Ishikawa (cell line): ENCODE data around the gene ANAPC1.

Source experiments
- CEBPB ChIP-seq: IDR thresholded peaks from 2 replicates; pipeline ENCODE4 v1.6.1; 2012
- CREB1 ChIP-seq: IDR thresholded peaks from 2 replicates; pipeline ENCODE4 v1.6.1; 2012; ENCODE audit warnings: low read depth
- EGR1 ChIP-seq: IDR thresholded peaks from 2 replicates; pipeline ENCODE4 v1.6.1; 2012
- EP300 ChIP-seq: IDR thresholded peaks from 2 replicates; pipeline ENCODE4 v1.6.1; 2012; ENCODE audit warnings: borderline replicate concordance
- FOXM1 ChIP-seq: IDR thresholded peaks from 2 replicates; pipeline ENCODE4 v1.6.1; 2012; ENCODE audit warnings: low read depth, borderline replicate concordance
- NFIC ChIP-seq: IDR thresholded peaks from 2 replicates; pipeline ENCODE4 v1.6.1; 2012
- RAD21 ChIP-seq: IDR thresholded peaks from 2 replicates; pipeline ENCODE4 v1.6.1; 2012; ENCODE audit warnings: low read depth
- REST ChIP-seq: IDR thresholded peaks from 2 replicates; pipeline ENCODE4 v1.6.1; 2012; ENCODE audit warnings: low read depth, mild to moderate bottlenecking
- TAF1 ChIP-seq: IDR thresholded peaks from 2 replicates; pipeline ENCODE4 v1.6.1; 2012; ENCODE audit warnings: low read depth, mild to moderate bottlenecking
- TCF12 ChIP-seq: IDR thresholded peaks from 2 replicates; pipeline ENCODE4 v1.6.1; 2012; ENCODE audit warnings: low read depth
- YY1 ChIP-seq: IDR thresholded peaks from 2 replicates; pipeline ENCODE4 v1.6.1; 2012; ENCODE audit warnings: low read depth
- ZBTB7A ChIP-seq: IDR thresholded peaks from 2 replicates; pipeline ENCODE4 v1.6.1; 2012; ENCODE audit warnings: low read depth
- TF ChIP-seq, protein P1 (sequence below): IDR thresholded peaks from 2 replicates; pipeline ENCODE4 v1.6.1; 2012

ANAPC1 gene

DNA sequence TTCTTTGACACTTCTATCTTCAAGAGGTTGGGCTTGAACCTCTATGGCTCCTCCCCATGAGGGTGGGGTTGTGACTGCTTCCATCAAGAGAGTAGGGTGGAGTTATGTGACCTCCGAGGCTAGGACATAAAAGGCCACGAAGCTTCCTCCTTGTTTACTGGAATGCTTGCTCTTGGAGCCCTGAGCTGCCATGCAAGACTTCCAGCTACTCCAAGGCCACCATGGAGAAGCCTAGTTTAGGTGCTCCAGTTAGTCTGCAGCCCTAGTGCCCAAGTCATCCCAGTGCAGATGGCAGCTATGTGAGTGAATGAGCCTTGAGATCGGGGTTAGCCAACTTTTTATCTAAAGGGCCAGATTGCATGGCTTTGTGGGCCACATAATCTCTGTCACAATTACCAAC lies 12.0 kb upstream of the ANAPC1 start:
- TF ChIP-seq NFIC (no peak), REST (no peak), TCF12 (no peak), EGR1 (no peak), EP300 (no peak), CEBPB (no peak), TAF1 (no peak), YY1 (no peak), ZBTB7A (no peak)
- TF ChIP-seq, protein P1, sequence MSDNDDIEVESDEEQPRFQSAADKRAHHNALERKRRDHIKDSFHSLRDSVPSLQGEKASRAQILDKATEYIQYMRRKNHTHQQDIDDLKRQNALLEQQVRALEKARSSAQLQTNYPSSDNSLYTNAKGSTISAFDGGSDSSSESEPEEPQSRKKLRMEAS = no peak

- no peak for TF ChIP-seq TAF1
- no peak for TF ChIP-seq NFIC
- no peak for TF ChIP-seq CEBPB
- no peak for TF ChIP-seq CREB1
- no peak for TF ChIP-seq FOXM1
These were observed 585 bp upstream of the ANAPC1 start for GRCh38 chr2:111884592-111884964.

DNA sequence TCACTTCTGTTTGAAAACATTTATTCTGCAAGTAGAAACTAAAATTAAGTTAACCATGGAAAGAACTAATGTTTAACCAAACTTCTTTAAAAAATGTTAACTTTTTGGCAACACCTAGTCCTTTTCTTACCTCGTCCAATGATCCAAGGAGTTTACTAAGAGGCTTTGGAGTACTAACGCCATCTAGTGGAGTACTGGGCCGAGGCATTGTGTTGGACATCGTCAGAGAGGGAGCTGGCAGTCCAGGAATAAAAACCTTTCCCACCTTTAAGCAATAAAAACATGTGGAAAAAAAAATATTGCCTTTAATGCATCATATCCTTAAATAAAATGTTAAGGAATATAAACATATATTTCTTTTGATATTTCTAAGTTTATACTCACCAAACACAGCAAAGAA lies 33.3 kb downstream of the ANAPC1 start:
- TF ChIP-seq RAD21 = peak; percentile 16; the same call in 1 of the 2 replicates

- peak; percentile 37; the same call in 1 of the 2 replicates for TF ChIP-seq NFIC
These were observed 44.2 kb downstream of the ANAPC1 start for GRCh38 chr2:111839625-111840282.

DNA sequence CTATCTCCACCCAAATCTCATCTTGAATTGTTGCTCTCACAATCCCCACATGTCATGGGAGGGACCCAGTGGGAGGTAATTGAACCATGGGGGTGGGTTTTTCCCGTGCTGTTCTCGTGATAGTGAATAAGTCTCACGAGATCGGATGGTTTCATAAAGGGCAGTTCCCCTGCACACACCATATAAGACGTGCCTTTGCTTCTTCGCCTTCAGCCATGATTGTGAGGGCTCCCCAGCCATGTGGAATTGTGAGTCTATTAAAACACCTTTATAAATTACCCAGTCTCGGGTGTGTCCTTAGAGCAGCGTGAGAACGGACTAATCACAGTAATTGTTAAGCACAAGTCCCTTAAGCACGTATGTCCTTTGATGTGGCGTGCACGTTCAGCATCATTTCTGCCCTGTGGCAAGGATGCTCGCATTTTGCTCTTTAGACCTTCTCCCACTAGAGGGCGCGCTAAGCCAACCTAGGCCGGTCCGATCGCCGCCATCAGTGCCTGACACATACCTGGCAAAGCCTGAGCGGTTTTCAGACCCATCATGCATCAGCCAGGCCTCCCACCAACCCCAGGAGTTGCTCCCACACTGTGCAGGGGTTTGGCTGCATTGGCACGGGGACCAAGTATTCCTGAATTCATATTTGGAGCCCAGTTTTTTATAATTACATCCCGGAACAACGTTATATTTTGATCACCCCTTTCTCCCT lies 136.4 kb downstream of the ANAPC1 start:
- 0 out of 2 replicates have a peak, but pooled peaks have one; percentile 39 for TF ChIP-seq YY1
- TF ChIP-seq RAD21 = peak; percentile 57

- peak; percentile 38; the same call in 1 of the 2 replicates for TF ChIP-seq RAD21
These were observed 147.9 kb downstream of the ANAPC1 start for GRCh38 chr2:111735838-111736721.

DNA sequence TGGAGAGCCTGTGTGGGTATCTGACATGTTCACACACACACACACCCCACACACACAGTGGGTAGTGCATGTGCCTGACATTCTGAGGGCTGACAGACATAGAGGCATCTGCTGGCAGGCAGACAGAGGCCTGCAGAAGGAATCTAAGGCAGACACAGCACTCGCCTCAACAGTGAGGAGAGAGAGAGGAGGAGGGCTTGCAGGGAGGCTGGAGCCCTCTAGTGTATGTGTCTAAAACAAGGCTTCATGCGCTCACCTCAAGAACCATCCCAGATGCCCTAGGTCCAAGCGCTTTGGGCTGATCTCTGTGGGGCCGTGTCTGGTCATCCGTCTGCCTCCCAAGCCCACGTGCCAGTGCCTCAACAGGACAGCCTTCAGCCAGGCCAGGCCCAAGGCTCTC lies 158.3 kb downstream of the ANAPC1 start:
- peak; percentile 47; the same call in 1 of the 2 replicates for TF ChIP-seq RAD21
